ENCODE measurements around the gene DNPH1. TPM values are rescaled to one million over a fixed set of nuclear protein-coding genes. Genes with fewer than 3 reads are reported as not detected.

Gene DNPH1
- total and polyA plus RNA-seq, 2 experiments from 2014 or later: 138 to 176 TPM

DNA sequence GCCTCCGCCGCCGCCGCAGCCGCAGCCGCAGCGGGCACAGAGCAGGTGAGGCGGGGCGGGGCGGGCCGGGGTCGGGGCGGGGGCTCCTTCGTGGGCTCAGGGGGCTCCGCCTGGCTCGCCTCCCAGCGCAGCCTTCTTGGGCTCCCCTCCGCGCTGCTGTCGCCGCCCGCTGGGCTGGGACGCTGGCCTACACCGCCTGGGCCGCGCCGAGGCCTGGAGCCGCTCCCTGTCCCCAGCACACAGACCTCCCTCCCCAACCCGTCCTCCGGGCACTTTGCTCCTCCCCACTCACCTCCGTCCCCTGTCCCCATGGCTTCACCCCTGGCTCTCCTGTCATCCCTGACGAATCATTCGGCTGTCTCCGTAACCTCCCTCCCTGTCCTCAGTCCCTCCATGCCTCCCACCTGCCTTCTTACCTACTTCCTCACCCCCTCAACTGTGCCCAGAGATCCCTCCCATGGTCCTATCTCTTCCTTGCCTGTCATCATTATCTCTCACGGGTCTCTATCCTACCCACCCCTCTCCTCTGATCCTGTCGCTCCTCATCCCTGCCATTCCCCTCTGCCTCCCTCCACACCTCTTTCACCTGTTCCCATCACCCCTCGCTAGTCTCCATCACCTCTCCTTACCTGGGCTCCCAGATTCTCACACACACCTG is 14.5 kb upstream of the DNPH1 start:
- no peak for DNase-seq (ENCODE audit: low read depth in 1 of 2, low spot score in 1 of 2)
- Histone ChIP-seq H3K4me1 (ENCODE audit: low read depth) (no peaks in the 10 kb centered on the region), H3K27me3 (peaks cover 73% of the 10 kb centered on the region), H3K27ac (no peak overlapping the region), H3K9me3 (ENCODE audit: low read depth) (no peaks in the 10 kb centered on the region), H3K36me3 (no peaks in the 10 kb centered on the region), H3K4me3 (no peak overlapping the region)
- TF ChIP-seq, protein P1, sequence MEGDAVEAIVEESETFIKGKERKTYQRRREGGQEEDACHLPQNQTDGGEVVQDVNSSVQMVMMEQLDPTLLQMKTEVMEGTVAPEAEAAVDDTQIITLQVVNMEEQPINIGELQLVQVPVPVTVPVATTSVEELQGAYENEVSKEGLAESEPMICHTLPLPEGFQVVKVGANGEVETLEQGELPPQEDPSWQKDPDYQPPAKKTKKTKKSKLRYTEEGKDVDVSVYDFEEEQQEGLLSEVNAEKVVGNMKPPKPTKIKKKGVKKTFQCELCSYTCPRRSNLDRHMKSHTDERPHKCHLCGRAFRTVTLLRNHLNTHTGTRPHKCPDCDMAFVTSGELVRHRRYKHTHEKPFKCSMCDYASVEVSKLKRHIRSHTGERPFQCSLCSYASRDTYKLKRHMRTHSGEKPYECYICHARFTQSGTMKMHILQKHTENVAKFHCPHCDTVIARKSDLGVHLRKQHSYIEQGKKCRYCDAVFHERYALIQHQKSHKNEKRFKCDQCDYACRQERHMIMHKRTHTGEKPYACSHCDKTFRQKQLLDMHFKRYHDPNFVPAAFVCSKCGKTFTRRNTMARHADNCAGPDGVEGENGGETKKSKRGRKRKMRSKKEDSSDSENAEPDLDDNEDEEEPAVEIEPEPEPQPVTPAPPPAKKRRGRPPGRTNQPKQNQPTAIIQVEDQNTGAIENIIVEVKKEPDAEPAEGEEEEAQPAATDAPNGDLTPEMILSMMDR (IDR thresholded peaks at IDR 0.05; ENCODE audit: low read depth, low read length): no peak

DNA sequence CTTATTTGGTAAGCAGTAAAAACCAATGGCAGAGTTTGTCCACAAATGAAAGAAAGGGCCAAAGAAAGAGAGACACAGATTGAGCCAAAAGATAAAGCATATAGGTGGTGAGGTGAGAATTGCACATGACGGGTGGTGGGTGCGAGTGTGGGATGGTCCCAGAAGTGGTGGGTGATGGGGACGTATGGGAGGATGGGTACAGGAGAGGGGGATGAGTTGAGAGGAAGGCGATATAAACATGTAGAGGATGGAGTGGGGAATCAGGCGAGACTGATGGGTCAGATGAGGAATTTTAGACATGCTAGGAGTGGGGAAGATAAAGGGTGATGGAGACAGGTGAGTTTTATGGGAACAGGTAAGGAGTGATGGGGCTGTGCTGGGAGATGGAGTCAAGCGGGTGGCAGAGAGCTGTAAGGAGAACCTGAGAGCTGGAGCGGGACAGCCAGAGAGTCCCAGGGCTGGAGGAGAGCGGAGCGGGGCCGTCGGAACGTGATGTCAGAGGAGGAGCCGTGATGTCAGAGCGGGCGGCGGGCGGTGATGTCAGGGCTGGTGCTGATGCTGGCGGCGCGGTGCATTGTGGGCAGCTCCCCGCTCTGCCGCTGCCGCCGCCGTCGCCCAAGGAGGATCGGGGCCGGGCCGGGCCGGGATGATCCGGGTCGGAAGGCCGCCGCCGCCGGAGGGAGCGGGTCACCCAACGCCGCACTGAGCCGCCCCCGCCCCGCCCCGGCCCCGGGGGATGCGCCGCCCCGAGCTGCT is 13.8 kb upstream of the DNPH1 start, which contains the start of gene TTBK1:
TSS of gene TTBK1 (plus strand) at position 574 of the 756 bp plus-strand sequence. CDS start 3,180 bp downstream, outside the sequence.
- Histone ChIP-seq H3K4me3 (no peak within 1 kb of the TSS), H3K27me3 (peaks cover 68% of the 10 kb centered on the region), H3K4me1 (ENCODE audit: low read depth) (no peaks in the 10 kb centered on the region), H3K9me3 (ENCODE audit: low read depth) (no peaks in the 10 kb centered on the region), H3K27ac (no peak within 1 kb of the TSS), H3K36me3 (no peaks in the 10 kb centered on the region)
- DNase-seq (ENCODE audit: low read depth in 1 of 2, low spot score in 1 of 2): no peak
- TF ChIP-seq, protein P1 (IDR thresholded peaks at IDR 0.05; ENCODE audit: low read depth, low read length): no peak

DNA sequence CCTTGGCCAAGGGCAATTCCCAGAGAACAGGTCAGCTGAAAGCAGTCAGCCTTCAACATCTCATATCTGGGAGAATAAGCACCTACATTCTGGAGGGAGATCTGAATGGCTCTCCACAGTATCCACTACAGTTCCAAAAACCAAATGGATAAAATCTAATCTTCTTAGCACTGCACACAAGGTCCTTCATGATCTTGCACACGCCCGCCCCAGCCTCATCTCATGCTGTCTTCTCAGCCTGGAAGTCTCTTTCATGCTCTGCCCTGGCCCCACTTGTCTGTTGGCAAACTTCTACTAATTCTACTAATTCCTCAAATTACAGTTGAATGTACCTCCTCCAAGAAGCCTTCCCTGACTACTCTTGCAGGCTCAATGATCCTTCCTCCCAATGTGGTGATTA is 12.2 kb upstream of the DNPH1 start:
- TF ChIP-seq, protein P1 (IDR thresholded peaks at IDR 0.05; ENCODE audit: low read depth, low read length): no peak
- DNase-seq (ENCODE audit: low read depth in 1 of 2, low spot score in 1 of 2): no peak
- Histone ChIP-seq H3K27ac (no peak overlapping the region), H3K9me3 (ENCODE audit: low read depth) (no peaks in the 10 kb centered on the region), H3K36me3 (no peaks in the 10 kb centered on the region), H3K27me3 (peaks cover 75% of the 10 kb centered on the region), H3K4me3 (no peak overlapping the region), H3K4me1 (ENCODE audit: low read depth) (no peaks in the 10 kb centered on the region)

DNA sequence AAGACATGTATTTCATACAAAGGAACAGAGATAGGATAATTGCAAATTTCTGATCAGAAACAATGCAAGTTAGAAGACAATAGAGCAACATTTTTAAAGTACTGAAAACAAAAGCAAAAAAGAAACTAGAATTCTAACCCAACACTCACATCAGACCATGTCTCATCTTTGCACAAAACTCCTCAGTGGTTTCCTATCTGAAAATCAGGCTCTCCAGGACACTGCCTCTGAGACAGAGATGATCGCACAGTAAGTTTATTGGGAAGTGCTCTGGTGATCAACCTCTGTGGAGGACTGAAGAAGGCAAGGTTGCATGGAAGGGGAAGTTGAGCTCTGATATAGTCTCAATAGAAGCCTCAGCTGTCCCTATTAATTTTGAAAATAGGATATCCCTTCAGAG is 11.7 kb upstream of the DNPH1 start:
- Histone ChIP-seq H3K27ac (no peak overlapping the region), H3K36me3 (no peaks in the 10 kb centered on the region), H3K4me1 (ENCODE audit: low read depth) (no peaks in the 10 kb centered on the region), H3K4me3 (no peak overlapping the region), H3K9me3 (ENCODE audit: low read depth) (no peaks in the 10 kb centered on the region), H3K27me3 (peaks cover 73% of the 10 kb centered on the region)
- TF ChIP-seq, protein P1 (IDR thresholded peaks at IDR 0.05; ENCODE audit: low read depth, low read length): no peak
- DNase-seq (ENCODE audit: low read depth in 1 of 2, low spot score in 1 of 2): no peak

DNA sequence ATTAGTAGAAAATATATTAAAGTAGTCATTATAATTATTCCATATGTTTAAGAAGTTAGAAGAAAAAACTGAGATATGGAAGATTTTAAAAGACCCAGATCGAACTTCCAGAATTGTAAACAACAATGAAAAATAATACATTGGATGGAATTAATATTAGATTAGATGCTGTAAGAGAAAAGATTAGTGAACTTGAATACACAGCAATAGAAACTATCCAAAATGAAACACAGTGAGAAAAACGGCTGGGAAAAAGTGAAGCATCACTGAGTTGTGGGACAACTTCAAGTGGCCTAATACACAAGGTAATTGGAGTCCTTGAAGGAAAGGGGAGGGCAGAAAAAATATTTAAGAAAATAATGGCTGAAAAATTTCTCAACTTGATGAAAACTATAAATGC is 9.8 kb upstream of the DNPH1 start:
- Histone ChIP-seq H3K36me3 (no peaks in the 10 kb centered on the region), H3K27ac (no peak overlapping the region), H3K9me3 (ENCODE audit: low read depth) (no peaks in the 10 kb centered on the region), H3K27me3 (peaks cover 54% of the 10 kb centered on the region), H3K4me1 (ENCODE audit: low read depth) (no peaks in the 10 kb centered on the region), H3K4me3 (no peak overlapping the region)
- TF ChIP-seq, protein P1 (IDR thresholded peaks at IDR 0.05; ENCODE audit: low read depth, low read length): no peak
- no peak for DNase-seq (ENCODE audit: low read depth in 1 of 2, low spot score in 1 of 2)

Measured in cardiac muscle cell (in vitro differentiated cells and primary cell).